HG02870 (cell line): ENCODE results near the gene NRDE2.
A peak's percentile ranks its signal among the peaks of the same experiment; 100 is the strongest.

Experiments used
- ATAC-seq: cut with Tn5 transposase; IDR thresholded peaks from one replicate; pipeline ENCODE4 v1.9.1; 2021; ENCODE audit warnings: mild to moderate bottlenecking, moderate library complexity; ENCODE audit not compliant: unreplicated experiment

The NRDE2 gene

GRCh38 chr14:90331497-90332270, at the start of gene NRDE2:
Gene NRDE2 (minus strand): TSS chr14:90331941. CDS start chr14:90331904, 37 bp downstream.
- peak; percentile 93 for ATAC-seq

GRCh38 chr14:90381011-90381786, 49.5 kb upstream of the NRDE2 start:
- no peak for ATAC-seq

- no peak for ATAC-seq
Observed at GRCh38 chr14:90379106-90379505, 47.4 kb upstream of the NRDE2 start.

GRCh38 chr14:90378249-90378648, 46.5 kb upstream of the NRDE2 start:
- no peak for ATAC-seq

- no peak for ATAC-seq
Observed at GRCh38 chr14:90375934-90376333, 44.2 kb upstream of the NRDE2 start.

GRCh38 chr14:90374813-90375212, 43.1 kb upstream of the NRDE2 start:
- no peak for ATAC-seq

- ATAC-seq, result no peak
Observed at GRCh38 chr14:90373887-90374286, 42.1 kb upstream of the NRDE2 start.

- no peak for ATAC-seq
Observed at GRCh38 chr14:90368946-90369721, 37.4 kb upstream of the NRDE2 start.

- ATAC-seq, result no peak
Observed at GRCh38 chr14:90362558-90362896, 30.8 kb upstream of the NRDE2 start.

- no peak for ATAC-seq
Observed at GRCh38 chr14:90361865-90362557, 30.3 kb upstream of the NRDE2 start.

- ATAC-seq, result no peak
Observed at GRCh38 chr14:90358359-90358758, 26.6 kb upstream of the NRDE2 start.

GRCh38 chr14:90356925-90357324, 25.2 kb upstream of the NRDE2 start:
- ATAC-seq, result no peak

GRCh38 chr14:90355540-90356518, 24.1 kb upstream of the NRDE2 start:
- no peak for ATAC-seq

GRCh38 chr14:90354551-90355298, 23.0 kb upstream of the NRDE2 start:
- no peak for ATAC-seq

- peak; percentile 48 for ATAC-seq
Observed at GRCh38 chr14:90349739-90350138, 18.0 kb upstream of the NRDE2 start.

GRCh38 chr14:90348270-90348669, 16.5 kb upstream of the NRDE2 start:
- ATAC-seq, result no peak

GRCh38 chr14:90345239-90345557, 13.5 kb upstream of the NRDE2 start:
- ATAC-seq, result no peak

GRCh38 chr14:90344331-90345238, 12.8 kb upstream of the NRDE2 start:
- no peak for ATAC-seq
